D721Med (cell line): Measurements from ENCODE around the gene GRIN2C.
"Not testable (repeated sequence)": the region's sequence is repeated elsewhere in the genome, so short reads cannot be mapped to it uniquely, and the experiment has no call there.

ENCODE experiments used
- DNase-seq: peaks from one replicate; pipeline ENCODE4 v3.0.0; 2011; ENCODE audit warnings: low spot score; ENCODE audit not compliant: insufficient read length
- FAIRE-seq: peaks from 2 replicates; lab custom pipeline; 2011; peaks lifted over from hg19 to GRCh38; lab: Jason Lieb, UNC
- CTCF ChIP-seq: IDR thresholded peaks from 2 replicates; pipeline ENCODE4 v1.5.1; 2012; ENCODE audit warnings: mild to moderate bottlenecking, control low read depth; ENCODE audit not compliant: insufficient read depth; ENCODE audit errors: missing control alignments

Gene GRIN2C

GRCh38 chr17:74859459-74860228 lies at the start of gene GRIN2C:
Gene GRIN2C (minus strand): TSS chr17:74859885. CDS start chr17:74855092, 4,793 bp downstream.
- DNase-seq: peak; percentile 62
- FAIRE-seq: no peak
- TF ChIP-seq CTCF: peak; percentile 26

GRCh38 chr17:74909097-74909496 lies 49.4 kb upstream of the GRIN2C start:
- DNase-seq, FAIRE-seq: not testable (repeated sequence)

GRCh38 chr17:74907012-74907411 lies 47.3 kb upstream of the GRIN2C start:
- no peak for FAIRE-seq
- no peak for DNase-seq
- TF ChIP-seq CTCF: no peak

GRCh38 chr17:74906214-74906793 lies 46.6 kb upstream of the GRIN2C start:
- not testable (repeated sequence) for FAIRE-seq, DNase-seq

- no peak for DNase-seq
- FAIRE-seq: no peak
- TF ChIP-seq CTCF: no peak
Observed at GRCh38 chr17:74904687-74905409, 45.2 kb upstream of the GRIN2C start.

GRCh38 chr17:74903671-74904070 lies 44.0 kb upstream of the GRIN2C start:
- DNase-seq (no peak), FAIRE-seq (no peak)
- no peak for TF ChIP-seq CTCF

GRCh38 chr17:74903034-74903433 lies 43.3 kb upstream of the GRIN2C start:
- no peak for DNase-seq
- FAIRE-seq: no peak
- no peak for TF ChIP-seq CTCF
